ENCODE data around the gene ARHGAP6. TPM values are rescaled to one million over a fixed set of nuclear protein-coding genes. Genes with fewer than 3 reads are reported as not detected.

Gene ARHGAP6
- total RNA-seq, 2 donors from 2014 or later = 0.30 to 16.1 TPM

DNA sequence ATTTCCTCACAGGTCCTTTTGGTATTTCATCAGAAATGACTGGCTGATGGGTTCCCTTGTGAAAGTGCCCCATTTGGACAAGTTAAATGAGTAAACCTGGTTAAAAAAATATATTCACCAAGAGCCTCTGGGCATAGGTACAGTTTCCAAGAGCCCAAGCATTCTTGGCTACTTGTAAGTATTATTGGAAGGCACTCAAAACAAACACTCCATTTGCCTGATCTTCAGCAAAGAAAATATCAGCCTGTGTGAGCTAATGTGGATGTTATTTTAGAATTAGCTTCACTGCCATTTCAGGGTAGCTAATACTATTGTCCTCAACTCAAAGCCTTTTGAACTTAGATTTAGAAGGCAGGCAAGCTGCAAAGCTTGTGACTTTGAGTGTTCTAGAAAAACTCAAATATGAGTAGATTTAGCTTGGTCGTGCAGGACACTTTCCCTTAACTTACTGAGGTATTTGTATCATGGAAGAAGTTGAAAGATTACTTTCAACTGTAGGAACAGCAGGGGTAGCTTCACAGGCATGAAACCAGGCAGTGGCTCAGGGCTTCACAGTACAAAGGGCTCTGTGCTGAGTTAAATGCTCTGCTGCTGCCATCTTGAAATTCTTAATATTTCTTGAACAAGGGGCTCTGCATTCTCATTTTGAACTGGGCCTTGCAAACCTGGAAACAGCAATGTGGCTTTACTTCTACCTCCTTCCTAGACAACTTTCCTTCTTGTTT is 195.3 kb downstream of the ARHGAP6 start:
- Mint-ChIP-seq H3K36me3 (ENCODE audit: low read depth) (no peaks in the 10 kb centered on the region), H3K27ac (no peak overlapping the region), H3K4me1 (no peaks in the 10 kb centered on the region), H3K4me3 (no peak overlapping the region), H3K27me3 (no peaks in the 10 kb centered on the region)
- no peaks in the 10 kb centered on the region for H3K9me3 ChIP-seq (ENCODE audit: control insufficient read depth, low read length, poor library complexity, severe bottlenecking)
- ATAC-seq (no peak), DNase-seq (no peak)

- no peak overlapping the region for H3K4me3 Mint-ChIP-seq
- ATAC-seq (no peak), DNase-seq (no peak)
- H3K27ac Mint-ChIP-seq = no peak overlapping the region
- no peaks in the 10 kb centered on the region for H3K36me3 Mint-ChIP-seq (ENCODE audit: low read depth)
- no peaks in the 10 kb centered on the region for H3K9me3 ChIP-seq (ENCODE audit: control insufficient read depth, low read length, poor library complexity, severe bottlenecking)
- peaks cover 3% of the 10 kb centered on the region for H3K4me1 Mint-ChIP-seq
- no peaks in the 10 kb centered on the region for H3K27me3 Mint-ChIP-seq
Observed at GRCh38 chrX:11465648-11466411, 199.9 kb downstream of the ARHGAP6 start.

DNA sequence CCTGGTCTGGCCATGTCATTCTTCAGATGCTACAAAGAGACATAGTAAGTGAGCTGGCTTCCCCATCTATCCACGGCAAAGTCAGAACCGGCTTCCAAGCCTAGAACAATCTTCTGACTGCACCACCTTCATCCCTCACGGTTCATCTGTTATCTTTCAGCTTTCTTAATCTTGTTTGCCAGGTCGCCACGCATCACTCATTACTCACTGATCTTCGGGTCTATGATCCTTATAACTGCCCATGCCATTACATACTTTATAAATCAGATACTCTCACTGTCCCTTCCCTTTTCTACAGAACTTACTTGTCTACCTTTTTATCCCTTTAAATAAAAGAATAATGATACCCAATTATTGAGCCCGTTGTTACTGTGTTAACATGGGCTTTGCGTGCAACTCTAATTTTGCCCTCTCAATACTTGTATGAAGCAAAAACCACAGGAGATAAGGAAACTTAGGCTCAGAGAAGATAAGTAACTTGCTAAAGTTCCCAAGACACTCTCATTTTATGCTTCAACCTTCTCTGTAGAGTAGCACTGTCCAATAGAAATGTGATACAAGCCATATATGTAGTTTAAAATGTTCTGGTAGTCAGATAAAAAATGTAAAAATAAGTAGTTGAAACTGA is 200.8 kb downstream of the ARHGAP6 start:
- no peak for ATAC-seq
- no peak for DNase-seq
- Mint-ChIP-seq H3K4me1 (peaks cover 3% of the 10 kb centered on the region), H3K36me3 (ENCODE audit: low read depth) (no peaks in the 10 kb centered on the region), H3K4me3 (no peak overlapping the region), H3K27me3 (no peaks in the 10 kb centered on the region), H3K27ac (no peak overlapping the region)
- no peaks in the 10 kb centered on the region for H3K9me3 ChIP-seq (ENCODE audit: control insufficient read depth, low read length, poor library complexity, severe bottlenecking)

DNA sequence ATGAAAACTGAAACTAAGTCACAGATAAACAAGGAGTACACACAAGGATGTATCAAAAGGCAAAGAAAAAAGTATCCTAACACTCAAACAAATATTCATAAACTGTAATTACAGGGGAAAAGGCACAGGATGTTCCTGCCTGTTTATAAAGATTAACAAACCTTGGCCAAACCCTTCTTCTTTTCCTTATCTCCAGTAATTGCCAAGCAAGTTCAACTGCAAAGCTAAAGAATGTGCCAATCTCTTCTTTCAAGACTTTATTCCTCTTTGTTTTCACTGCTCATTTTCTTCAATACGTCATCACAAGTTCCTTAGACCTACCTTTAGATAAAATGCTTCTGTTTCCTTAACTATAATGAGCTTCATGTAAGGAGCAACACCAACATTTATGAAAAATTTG is 201.3 kb downstream of the ARHGAP6 start:
- ATAC-seq (no peak), DNase-seq (no peak)
- H3K27ac Mint-ChIP-seq = no peak overlapping the region
- no peaks in the 10 kb centered on the region for H3K36me3 Mint-ChIP-seq (ENCODE audit: low read depth)
- H3K9me3 ChIP-seq (ENCODE audit: control insufficient read depth, low read length, poor library complexity, severe bottlenecking) = no peaks in the 10 kb centered on the region
- H3K4me3 Mint-ChIP-seq = no peak overlapping the region
- peaks cover 3% of the 10 kb centered on the region for H3K4me1 Mint-ChIP-seq
- H3K27me3 Mint-ChIP-seq = no peaks in the 10 kb centered on the region

DNA sequence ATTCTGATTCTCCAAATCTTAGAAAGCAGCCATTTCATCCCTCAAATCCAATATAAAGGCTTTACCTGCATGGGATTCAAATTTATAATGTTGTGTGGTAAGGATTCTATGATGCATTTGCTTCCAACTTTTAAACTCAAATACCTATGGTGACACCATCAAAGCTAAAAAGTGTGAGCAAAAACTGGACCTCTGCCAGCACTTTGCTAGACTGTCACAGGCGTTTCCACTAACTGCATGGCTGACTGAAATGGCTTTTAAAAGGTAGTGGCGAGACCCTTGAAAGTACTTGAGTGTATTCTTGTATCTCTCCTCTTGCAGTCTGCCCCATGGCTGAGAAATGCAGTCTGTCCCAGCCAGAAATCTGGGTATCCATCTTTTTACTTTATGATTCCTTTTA is 203.1 kb downstream of the ARHGAP6 start:
- no peaks in the 10 kb centered on the region for H3K9me3 ChIP-seq (ENCODE audit: control insufficient read depth, low read length, poor library complexity, severe bottlenecking)
- H3K27me3 Mint-ChIP-seq = no peaks in the 10 kb centered on the region
- H3K27ac Mint-ChIP-seq = no peak overlapping the region
- H3K4me3 Mint-ChIP-seq = no peak overlapping the region
- DNase-seq (no peak), ATAC-seq (no peak)
- H3K36me3 Mint-ChIP-seq (ENCODE audit: low read depth) = no peaks in the 10 kb centered on the region
- peaks cover 3% of the 10 kb centered on the region for H3K4me1 Mint-ChIP-seq

DNA sequence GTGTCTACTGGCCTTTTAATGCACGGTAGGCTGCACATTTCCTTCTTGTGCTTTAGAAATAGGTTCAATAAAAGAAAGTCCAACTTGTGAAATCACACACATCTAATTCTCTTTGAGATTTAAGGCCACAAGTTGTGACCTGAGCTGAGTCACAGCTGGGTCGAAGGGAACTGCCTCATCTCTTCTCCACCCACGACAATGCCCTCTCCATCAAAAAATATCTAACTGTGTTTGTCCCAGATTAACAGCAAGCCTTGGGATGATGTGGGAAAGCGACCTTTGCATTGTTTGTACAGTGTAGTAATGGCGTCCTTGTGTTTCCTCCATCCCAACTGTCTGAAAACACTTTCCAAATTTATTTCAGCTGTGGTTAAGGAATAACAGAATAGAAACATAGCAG is 203.6 kb downstream of the ARHGAP6 start:
- no peak for DNase-seq
- no peak overlapping the region for H3K4me3 Mint-ChIP-seq
- H3K9me3 ChIP-seq (ENCODE audit: control insufficient read depth, low read length, poor library complexity, severe bottlenecking) = no peaks in the 10 kb centered on the region
- H3K4me1 Mint-ChIP-seq = peaks cover 3% of the 10 kb centered on the region
- no peaks in the 10 kb centered on the region for H3K36me3 Mint-ChIP-seq (ENCODE audit: low read depth)
- no peak overlapping the region for H3K27ac Mint-ChIP-seq
- no peak for ATAC-seq
- no peaks in the 10 kb centered on the region for H3K27me3 Mint-ChIP-seq

DNA sequence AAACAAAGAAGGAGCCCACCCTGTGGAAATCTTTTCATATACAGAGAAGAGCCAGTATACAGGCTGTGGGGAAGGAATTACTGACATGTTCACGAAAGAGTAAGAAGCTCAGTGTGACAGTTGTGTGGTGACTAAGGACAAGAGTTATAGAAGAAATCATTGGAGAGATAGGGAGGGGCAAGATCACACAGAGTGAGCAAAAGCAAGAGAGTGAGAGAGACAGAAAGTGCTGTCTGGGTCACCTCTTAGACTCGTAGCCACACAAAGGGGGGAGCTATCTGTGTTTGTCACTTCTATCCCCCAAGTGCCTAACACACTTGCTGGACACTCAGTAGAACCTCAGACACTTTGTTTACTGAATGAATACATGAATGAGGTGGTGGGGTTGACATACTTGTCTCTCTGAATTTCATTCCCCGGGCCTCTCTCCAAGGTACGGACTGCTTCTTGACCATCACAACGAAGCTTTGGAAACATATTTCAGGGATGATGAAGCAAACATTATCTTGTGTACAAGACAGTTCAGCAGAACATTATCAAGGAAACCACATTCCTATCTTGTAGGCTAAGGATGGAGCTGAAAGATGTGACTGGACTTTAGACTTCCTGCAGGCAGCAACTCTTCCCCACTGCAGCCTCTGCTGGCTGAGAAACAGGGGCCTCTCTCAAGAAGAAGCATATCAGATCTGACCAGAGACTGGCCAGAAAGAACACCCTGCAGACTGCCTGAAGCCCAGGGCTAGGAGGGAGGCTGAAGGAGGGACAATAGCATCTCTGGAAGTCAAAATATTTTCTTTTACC is 204.3 kb downstream of the ARHGAP6 start:
- Mint-ChIP-seq H3K36me3 (ENCODE audit: low read depth) (no peaks in the 10 kb centered on the region), H3K27ac (no peak overlapping the region), H3K4me3 (no peak overlapping the region), H3K27me3 (no peaks in the 10 kb centered on the region), H3K4me1 (peaks cover 3% of the 10 kb centered on the region)
- H3K9me3 ChIP-seq (ENCODE audit: control insufficient read depth, low read length, poor library complexity, severe bottlenecking) = no peaks in the 10 kb centered on the region
- no peak for DNase-seq
- ATAC-seq = no peak

- ATAC-seq (no peak), DNase-seq (no peak)
- Mint-ChIP-seq H3K36me3 (ENCODE audit: low read depth) (no peaks in the 10 kb centered on the region), H3K27me3 (no peaks in the 10 kb centered on the region), H3K4me1 (peaks cover 3% of the 10 kb centered on the region), H3K4me3 (no peak overlapping the region), H3K27ac (no peak overlapping the region)
- no peaks in the 10 kb centered on the region for H3K9me3 ChIP-seq (ENCODE audit: control insufficient read depth, low read length, poor library complexity, severe bottlenecking)
Observed at GRCh38 chrX:11460347-11460746, 205.4 kb downstream of the ARHGAP6 start.

- Mint-ChIP-seq H3K4me3 (no peak overlapping the region), H3K27ac (no peak overlapping the region), H3K4me1 (peaks cover 3% of the 10 kb centered on the region), H3K27me3 (no peaks in the 10 kb centered on the region), H3K36me3 (ENCODE audit: low read depth) (no peaks in the 10 kb centered on the region)
- ATAC-seq (no peak), DNase-seq (no peak)
- H3K9me3 ChIP-seq (ENCODE audit: control insufficient read depth, low read length, poor library complexity, severe bottlenecking) = no peaks in the 10 kb centered on the region
Observed at GRCh38 chrX:11458170-11458569, 207.6 kb downstream of the ARHGAP6 start.

- no peaks in the 10 kb centered on the region for H3K9me3 ChIP-seq (ENCODE audit: control insufficient read depth, low read length, poor library complexity, severe bottlenecking)
- DNase-seq (no peak), ATAC-seq (no peak)
- H3K4me3 Mint-ChIP-seq = no peak overlapping the region
- no peaks in the 10 kb centered on the region for H3K36me3 Mint-ChIP-seq (ENCODE audit: low read depth)
- H3K4me1 Mint-ChIP-seq = no peaks in the 10 kb centered on the region
- no peaks in the 10 kb centered on the region for H3K27me3 Mint-ChIP-seq
- no peak overlapping the region for H3K27ac Mint-ChIP-seq
Observed at GRCh38 chrX:11451151-11451550, 214.6 kb downstream of the ARHGAP6 start.

DNA sequence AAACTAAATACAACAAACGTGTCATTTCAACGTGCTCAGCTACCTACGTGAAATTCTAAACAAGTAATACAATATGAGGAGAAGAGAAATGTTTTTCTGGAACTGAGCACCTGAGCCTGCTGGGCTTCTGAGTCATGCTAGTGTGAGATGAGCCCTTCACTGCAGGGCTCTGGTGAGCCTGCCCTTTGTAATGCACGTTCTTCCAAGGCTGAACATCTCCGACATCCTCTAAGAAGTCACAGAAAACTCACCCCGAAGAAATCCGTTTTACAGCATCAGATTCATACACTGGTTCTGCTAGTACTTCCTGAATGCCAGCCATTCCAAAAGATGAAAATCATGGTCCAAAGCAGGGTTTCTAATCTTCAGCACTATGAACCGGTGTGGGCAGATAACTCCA is 215.4 kb downstream of the ARHGAP6 start:
- Mint-ChIP-seq H3K27me3 (no peaks in the 10 kb centered on the region), H3K4me1 (no peaks in the 10 kb centered on the region), H3K4me3 (no peak overlapping the region), H3K27ac (no peak overlapping the region), H3K36me3 (ENCODE audit: low read depth) (no peaks in the 10 kb centered on the region)
- no peaks in the 10 kb centered on the region for H3K9me3 ChIP-seq (ENCODE audit: control insufficient read depth, low read length, poor library complexity, severe bottlenecking)
- DNase-seq (no peak), ATAC-seq (no peak)

- no peak overlapping the region for H3K4me3 Mint-ChIP-seq
- no peaks in the 10 kb centered on the region for H3K9me3 ChIP-seq (ENCODE audit: control insufficient read depth, low read length, poor library complexity, severe bottlenecking)
- DNase-seq (no peak), ATAC-seq (no peak)
- H3K36me3 Mint-ChIP-seq (ENCODE audit: low read depth) = no peaks in the 10 kb centered on the region
- no peak overlapping the region for H3K27ac Mint-ChIP-seq
- no peaks in the 10 kb centered on the region for H3K27me3 Mint-ChIP-seq
- no peaks in the 10 kb centered on the region for H3K4me1 Mint-ChIP-seq
Observed at GRCh38 chrX:11449613-11450012, 216.1 kb downstream of the ARHGAP6 start.

- Mint-ChIP-seq H3K4me3 (no peak overlapping the region), H3K27ac (no peak overlapping the region), H3K36me3 (ENCODE audit: low read depth) (no peaks in the 10 kb centered on the region), H3K27me3 (no peaks in the 10 kb centered on the region), H3K4me1 (no peaks in the 10 kb centered on the region)
- no peak for DNase-seq
- no peaks in the 10 kb centered on the region for H3K9me3 ChIP-seq (ENCODE audit: control insufficient read depth, low read length, poor library complexity, severe bottlenecking)
- ATAC-seq = no peak
Observed at GRCh38 chrX:11447418-11447817, 218.3 kb downstream of the ARHGAP6 start.
